ENCODE results near the gene OPCML.

DNA sequence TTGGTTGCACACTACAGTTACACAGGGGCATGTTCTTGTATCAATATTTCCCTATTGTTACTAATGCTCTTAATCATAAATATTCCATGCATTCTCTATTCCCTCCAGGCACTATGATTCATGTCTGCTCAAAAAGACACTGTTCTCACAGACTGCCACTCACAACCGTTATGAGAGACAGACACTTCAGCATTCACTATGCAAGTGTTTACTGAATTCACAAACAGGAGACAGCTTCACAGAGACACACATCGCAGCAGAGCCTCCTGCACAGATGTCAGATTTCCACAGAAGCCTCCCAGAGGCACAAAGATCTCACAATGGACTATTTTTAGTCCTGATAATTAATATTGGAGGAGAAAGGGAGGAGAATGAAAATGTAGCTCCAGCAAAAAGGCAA is 930.4 kb downstream of the OPCML start:
- TF ChIP-seq, protein P1, sequence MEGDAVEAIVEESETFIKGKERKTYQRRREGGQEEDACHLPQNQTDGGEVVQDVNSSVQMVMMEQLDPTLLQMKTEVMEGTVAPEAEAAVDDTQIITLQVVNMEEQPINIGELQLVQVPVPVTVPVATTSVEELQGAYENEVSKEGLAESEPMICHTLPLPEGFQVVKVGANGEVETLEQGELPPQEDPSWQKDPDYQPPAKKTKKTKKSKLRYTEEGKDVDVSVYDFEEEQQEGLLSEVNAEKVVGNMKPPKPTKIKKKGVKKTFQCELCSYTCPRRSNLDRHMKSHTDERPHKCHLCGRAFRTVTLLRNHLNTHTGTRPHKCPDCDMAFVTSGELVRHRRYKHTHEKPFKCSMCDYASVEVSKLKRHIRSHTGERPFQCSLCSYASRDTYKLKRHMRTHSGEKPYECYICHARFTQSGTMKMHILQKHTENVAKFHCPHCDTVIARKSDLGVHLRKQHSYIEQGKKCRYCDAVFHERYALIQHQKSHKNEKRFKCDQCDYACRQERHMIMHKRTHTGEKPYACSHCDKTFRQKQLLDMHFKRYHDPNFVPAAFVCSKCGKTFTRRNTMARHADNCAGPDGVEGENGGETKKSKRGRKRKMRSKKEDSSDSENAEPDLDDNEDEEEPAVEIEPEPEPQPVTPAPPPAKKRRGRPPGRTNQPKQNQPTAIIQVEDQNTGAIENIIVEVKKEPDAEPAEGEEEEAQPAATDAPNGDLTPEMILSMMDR (IDR thresholded peaks at IDR 0.05) = no peak
- no peak for TF ChIP-seq POLR2A (IDR thresholded peaks at IDR 0.05)
- no peak for TF ChIP-seq EP300 (IDR thresholded peaks at IDR 0.05; ENCODE audit: low read depth)
- TF ChIP-seq POLR2AphosphoS5 (IDR thresholded peaks at IDR 0.05) = no peak

All from transverse colon (tissue), 4 donors.